Myocyte (in vitro differentiated cells): ENCODE data around the gene PAK2. TPM values are rescaled to one million over a fixed set of nuclear protein-coding genes. Genes with fewer than 3 reads are reported as not detected.
"Not testable (repeated sequence)": the region's sequence is repeated elsewhere in the genome, so short reads cannot be mapped to it uniquely, and the experiment has no call there.

Experiments used
- DNase-seq: peaks from one replicate; pipeline ENCODE4 v3.0.0-alpha.2; 2012; ENCODE audit warnings: low read depth
- total RNA-seq: library from RNA; depleted of rRNA; stranded (reverse); fragments of >200 nt; gene quantifications from 2 replicates; pipeline ENCODE4 v1.2.3, GENCODE V29; 2014

The PAK2 gene
- total RNA-seq, 1 donor from 2014 or later = 44.5 TPM

DNA sequence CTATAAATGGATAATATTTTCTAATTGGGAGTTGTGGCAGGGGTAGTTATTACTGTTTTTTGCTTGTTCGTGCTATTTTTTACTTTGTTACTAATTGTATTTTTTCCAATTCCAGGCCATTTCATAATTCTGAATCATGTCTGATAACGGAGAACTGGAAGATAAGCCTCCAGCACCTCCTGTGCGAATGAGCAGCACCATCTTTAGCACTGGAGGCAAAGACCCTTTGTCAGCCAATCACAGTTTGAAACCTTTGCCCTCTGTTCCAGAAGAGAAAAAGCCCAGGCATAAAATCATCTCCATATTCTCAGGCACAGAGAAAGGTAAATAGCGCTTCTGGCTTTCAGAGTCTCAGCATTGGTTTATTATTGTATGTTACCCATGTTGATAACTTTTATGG is 42.9 kb downstream of the PAK2 start:
- no peak for DNase-seq

DNA sequence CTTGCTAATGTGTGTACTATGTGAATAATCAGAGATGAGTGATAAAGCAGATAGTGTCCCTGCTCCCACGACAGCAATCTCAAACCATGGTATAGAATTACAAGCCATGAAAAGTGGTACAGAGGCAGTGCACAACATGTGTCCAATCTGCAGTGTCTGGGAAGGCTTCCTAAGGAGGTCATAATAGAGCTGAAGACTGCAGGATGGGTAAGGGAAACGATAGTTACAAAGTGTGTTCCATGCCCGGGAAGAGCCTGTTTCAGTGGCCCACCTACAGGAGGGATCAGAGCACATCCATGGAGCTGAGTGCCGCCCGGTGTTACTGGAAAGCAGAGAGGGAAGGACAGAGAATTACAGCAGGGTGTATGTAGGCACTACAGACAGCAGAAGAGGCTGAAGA is 48.9 kb downstream of the PAK2 start:
- DNase-seq = no peak

DNA sequence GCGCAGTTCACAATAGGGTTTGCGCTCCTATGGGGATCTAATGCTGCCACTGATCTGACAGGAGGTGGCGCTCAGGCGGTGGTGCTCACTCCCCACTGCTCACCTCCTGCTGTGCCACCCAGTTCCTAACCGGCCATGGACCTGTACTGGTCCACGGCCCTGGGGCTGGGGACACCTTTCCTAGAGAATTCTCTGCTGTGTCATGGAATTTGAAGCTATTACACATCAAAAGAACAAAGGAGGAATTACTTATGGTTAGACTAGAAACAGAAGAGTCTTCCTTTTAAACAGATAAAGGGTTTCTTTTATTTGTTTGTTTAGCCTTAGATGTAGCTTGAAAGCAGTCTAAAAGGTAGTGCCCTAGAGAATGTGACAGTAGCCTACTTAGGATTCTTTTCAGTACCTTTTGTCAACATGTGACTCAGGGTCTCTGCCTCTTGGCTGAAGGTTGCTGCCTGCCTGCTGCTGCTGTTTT is 50.3 kb downstream of the PAK2 start:
- no peak for DNase-seq

DNA sequence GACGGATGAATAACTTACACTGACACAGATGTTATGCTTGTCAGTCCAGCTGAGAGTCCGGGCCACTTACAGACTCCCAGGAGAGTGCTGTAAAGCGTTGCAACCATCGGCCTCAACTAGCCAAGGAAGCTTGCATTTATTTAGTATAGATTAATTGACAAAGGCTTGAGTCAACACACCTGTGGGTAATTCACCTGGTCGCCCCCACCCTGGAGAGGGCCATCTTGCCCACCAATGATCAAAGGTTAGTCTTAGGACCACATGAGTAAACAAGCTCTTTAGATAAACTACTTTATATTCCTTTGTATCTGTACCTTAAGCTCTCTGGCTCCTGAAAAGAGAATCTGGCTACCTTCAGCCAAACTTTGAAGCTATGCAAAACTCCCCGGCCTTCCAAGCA is 51.0 kb downstream of the PAK2 start:
- no peak for DNase-seq

DNA sequence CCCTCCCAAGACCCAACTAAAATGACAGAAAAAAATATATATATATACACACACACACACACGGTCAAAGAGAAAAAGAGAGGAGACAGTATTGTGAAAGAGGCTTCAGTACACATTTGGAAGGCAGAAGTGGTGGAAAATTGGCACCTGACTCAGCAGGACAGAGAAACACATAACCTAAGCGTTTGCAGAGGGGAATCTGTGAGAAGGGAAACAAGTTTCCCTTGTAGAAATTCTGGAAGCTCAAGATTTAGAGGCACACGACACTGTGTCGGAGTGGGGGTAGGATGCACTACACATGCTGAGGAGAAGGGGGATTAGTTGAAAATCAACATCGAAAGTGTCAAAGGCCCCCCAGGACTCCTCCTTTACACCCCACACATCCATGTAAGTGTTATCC is 53.1 kb downstream of the PAK2 start:
- DNase-seq = no peak

DNA sequence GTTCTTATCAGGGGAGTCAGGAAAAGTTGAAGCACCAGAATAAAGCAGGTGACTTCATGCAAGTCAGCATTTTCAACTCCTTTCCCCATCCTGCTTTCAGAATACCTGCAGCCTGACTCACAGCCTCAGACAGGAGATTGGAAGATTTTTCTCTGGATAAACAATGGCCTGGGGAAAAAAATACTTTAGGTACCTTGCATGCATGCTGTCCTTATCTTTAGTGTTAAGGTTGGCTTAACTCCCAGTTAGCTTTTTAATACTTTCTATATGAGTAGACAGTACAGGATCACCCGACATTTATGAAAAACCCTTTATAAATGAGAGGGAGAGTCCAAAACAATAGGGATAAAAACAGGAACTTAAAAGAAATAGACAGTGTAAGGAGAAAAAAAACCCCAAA is 53.6 kb downstream of the PAK2 start:
- DNase-seq = no peak

DNA sequence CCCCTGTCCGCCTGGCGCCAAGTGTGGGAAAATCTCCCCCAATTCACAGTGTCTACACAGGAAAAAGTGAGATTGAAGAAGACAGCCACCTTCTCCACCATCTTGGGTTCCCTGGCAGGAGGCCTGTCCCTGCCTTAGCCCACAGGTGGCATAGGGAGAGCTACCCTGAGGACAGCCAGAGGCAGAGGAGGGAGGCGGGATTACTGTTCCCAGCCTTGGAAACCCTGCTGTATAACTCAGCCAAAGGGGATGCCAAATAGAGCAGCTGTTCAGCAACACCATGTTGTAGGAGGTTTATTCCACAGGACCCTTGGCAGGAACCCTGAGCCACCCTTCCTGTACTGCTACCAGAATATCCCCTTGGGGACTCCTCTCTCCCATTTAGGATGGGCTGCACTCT is 54.8 kb downstream of the PAK2 start:
- DNase-seq = peak; percentile 33

DNA sequence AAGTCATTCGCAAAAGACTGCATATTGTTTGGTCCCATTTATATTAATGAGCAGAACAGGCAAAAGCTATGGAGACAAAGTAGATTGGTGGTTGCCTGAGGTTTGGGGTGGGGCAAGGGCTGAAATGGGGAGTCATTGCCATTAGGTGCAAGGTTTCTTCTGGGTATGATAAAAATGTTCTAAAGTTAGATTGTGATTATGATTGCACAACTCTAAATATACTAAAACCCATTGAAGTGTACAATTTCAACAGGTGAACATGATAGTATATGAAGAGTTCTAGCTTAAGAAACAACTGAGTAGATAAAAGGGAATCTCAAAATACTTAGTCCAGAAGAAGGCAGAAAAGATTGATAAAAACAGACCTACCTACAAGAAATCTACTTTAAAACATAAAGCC is 56.7 kb downstream of the PAK2 start:
- DNase-seq = peak; percentile 39

DNA sequence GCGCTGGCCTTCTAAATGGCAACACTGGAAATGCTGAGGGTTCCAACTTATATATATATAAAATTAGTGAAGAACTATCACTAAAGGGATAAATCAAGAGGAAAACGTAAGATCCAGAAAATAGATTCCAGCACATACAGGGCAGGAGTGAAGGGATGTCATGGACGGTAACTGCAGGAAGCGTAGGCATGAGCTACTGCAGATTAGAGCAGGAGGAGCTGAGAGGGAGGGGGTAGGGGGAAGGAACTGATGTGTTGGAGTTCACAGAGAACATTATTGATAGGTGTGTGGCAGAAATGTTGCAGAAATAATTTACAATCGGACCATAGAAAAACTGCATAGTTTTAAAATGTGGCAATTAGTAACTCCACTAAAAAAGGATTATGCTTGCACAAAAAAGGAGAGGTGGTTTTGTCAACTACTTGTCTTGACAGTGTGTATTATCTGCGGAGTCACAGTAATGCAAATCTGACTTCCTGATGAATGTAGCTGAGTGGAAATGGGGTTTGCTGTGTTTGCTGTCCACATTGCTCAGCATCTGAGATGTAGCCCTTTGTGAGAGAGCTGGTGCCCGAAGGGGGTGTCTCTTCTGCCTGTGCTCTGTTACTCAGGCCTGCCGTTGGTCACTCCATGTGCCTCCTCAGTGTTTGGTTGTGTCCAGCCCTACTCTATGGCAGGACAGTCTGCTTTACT is 61.2 kb downstream of the PAK2 start:
- no peak for DNase-seq

DNA sequence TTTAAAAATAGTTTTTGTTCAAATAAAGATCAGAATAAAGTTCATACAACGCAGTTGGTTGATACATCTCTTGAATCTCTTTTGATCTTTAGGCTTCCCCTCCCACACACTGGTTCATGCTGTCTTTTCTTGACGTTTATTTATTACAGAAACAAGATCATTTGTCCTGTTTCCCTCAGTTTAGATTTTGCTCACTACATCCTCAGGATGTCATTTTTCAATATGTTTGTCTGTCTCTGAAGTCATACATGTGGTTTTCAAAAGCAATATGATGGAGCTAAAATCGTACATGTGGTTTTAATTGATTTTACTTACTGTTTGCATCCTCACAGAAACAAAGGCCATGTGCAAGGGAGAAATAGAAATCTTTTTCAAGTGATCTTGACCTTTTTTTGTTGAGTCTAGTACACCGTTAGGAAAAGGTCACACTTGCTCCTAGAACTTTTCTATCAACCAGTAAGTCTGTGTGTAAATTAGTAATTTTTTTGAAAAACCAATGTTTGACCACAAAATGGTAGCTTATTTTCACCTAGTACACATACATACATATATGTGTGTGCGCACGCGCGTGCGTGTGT is 64.3 kb downstream of the PAK2 start:
- no peak for DNase-seq

DNA sequence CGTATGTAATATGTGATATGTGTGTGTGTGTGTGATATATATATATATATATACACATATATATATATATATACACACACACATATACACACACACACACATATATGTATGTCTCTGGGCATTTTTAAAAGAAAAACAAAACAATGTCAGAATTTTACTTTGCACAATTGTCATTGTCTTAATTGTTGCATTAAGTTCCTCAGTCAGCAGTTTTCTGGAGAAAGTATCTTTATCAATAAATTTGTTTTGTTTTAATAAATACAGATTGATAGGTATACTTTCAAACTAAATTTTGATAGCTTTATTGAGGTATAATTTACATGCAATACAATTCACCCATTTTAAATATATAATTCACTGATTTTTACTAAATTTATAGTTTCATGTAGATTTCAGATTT is 65.1 kb downstream of the PAK2 start:
- DNase-seq = no peak

DNA sequence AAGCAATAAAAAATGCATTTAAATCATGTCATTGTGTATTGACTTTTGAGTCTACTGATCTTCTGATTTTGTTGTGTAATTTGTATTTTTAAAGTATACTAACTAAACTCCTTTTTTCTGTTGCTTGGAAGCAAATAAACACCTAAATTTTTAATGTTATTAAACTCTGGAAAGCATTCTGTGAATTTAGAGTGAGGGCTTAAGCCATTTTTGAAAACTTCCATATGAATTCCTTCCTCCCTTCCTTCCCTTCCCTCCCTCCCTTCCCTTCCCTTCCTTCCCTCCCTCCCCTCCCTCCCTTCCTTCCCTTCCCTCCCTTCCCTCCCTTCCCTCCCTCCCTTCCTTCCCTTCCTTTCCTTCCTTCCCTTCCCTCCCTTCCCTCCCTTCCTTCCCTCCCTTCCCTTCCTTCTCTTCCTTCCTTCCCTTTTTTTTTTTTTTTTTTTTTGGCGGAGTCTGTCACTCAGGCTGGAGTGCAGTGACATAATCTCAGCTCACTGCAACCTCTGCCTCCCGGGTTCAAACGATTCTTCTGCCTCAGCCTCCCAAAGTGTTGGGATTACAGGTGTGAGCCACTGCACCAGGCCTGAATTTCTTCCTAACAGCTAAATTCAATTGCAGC is 71.4 kb downstream of the PAK2 start:
- DNase-seq = no peak

DNA sequence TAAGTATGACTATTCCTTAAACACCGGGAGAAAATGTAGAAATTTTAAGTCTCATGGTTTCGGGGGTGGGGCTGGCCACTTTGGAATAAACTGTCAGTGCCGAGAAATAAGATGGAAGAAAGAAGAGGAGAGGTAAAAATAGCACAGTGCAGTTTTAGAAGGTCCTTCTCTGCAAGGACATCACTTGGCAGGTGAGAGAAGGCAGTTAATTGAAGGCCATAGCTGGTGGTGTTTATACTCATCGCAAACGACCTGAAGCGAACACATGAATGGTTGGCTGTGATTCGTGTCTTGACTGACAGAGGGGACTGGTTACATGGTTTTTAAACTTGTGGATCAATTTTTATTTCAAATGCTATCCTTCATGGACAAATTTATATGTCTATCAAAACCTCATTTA is 73.2 kb downstream of the PAK2 start:
- DNase-seq = no peak

DNA sequence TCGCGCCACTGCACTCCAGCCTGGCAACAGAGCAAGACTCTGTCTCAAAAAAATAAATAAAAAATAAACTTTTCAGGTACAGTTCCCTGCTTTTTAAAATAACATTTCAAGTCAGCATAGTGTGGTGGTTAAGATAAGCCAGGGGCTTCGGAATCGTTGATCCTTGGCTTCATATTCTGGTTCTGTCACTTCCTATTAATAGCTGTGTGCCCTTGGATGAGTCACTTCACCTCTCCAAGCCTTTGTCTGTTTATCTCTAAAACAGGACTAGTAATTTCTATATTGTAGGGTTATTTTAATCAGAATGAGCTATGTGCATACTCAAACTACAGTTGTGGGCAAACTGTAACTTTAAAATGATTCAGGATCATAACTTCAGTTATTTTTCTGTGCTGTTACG is 74.2 kb downstream of the PAK2 start:
- peak; percentile 65 for DNase-seq

DNA sequence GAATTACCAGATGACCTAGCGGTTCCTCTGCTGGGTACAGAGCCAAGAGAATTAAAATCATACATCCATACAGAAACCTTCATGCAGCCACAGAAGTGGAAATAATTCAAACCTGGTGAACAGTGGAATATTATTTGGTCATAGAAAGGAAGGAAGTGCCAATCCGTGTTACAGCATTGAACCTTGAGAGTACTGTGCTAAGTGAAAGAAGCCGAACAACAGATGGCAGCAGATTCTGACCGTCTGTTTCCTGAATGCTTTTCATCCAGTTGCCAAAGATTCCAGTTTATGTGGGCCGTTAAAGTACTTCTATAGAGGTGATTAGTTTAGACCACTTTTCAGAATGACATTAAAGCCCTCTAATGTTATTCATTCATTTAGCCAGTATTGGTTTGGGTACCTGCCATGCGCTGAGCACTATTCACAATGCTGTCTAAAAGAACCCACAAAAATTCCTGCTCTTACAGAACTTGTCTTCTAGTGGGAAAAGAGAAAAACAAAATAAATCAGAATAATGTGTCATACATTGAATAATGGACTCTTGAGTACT is 82.2 kb downstream of the PAK2 start:
- DNase-seq = no peak

DNA sequence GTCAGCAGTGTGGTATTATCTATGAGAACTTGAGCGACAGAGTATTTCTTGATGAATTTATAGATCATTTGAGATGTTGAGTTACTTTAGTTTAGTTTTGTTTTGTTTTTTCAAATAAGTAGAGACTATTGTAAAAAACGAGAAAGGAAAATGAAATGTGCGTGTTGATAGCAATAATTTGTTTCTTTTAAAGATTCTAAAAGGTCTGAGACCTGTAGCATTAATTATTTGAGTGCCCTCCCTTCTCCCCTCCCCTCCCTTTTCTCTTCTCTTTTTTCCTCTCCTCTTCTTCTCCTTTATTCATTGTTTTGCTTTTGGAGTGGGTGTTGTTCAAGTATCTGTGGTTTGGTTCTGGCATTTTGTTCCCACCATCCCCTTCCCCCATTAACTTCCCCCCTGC is 90.0 kb downstream of the PAK2 start:
- DNase-seq = not testable (repeated sequence)

DNA sequence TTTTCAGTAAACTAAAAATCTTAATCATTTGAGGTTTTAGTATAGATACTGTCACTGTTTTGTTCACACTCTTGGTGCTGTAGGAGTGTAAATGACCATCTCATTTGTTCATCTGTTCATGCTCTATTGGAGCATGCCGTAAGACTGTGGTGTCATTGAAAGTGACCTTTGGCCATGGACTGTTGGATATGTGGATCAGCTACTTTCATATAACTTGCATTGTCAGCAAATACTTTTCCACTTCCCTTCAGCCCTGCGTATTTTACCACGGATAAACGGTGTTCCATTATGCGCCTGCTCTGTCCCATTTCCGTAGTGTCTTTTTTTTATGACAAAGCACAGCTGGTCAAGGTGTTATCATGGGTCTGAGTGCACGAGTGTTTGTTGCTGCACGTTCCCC is 95.4 kb downstream of the PAK2 start:
- DNase-seq = no peak

DNA sequence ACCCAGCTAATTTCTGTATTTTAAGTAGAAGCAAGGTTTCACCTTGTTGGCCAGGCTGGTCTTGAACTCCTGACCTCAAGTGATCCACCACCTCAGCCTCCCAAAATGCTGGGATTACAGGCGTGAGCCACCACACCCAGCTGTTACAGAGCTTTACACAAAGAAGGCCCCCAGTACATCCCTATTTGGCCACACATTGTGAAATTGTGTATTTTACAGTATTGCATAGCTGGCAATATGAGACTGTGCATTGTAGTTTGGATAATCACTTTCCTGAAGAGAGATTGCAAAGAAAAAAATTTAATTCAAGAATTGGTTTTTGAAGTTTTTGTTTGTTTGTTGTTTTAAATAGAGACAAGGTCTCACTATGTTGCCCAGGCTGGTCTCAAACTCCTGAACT is 97.0 kb downstream of the PAK2 start:
- not testable (repeated sequence) for DNase-seq

DNA sequence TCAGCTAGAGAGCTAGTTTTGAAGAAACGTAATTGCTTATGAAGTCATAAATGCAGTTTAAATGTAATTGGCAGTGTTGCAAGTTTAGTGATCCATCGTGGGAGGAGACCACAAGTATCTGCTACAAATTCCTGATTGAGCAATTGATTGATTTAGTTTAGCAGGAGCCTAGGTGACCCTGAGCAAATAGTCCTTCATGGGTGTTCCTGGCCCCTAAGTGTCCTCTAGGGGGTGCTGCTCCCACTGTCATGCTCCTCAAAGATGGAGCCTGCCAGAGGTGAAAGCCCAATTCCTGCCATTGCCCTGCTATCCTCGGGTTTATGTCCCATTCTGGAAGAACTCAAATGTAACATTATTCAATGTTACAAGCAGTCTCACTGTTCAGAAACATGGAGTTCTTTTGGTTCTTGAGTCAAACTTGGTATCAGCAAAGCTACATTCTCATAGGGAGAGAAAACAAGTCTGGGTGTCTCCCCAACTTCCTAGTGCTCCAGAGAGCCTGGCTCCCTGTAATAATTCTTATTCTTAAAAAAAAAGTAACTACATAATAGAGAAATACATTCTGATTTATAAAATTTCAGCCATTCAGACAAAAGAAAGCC is 98.3 kb downstream of the PAK2 start:
- DNase-seq = peak; percentile 72

DNA sequence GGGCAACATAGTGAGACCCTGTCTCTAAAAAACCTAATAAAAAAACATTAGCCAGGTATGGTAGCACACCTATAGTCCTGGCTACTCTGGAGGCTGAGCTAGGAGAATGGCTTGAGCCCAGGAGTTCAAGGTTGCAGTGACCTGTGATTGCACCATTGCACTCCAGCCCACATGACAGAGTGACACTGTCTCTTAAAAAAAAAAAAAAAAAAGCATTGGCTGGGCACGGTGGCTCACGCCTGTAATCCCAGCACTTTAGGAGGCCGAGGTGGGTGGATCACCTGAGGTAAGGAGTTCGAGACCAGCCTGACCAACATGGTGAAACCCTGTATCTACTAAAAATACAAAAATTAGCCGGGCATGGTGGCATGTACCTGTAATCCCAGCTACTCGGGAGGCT is 99.7 kb downstream of the PAK2 start:
- not testable (repeated sequence) for DNase-seq

DNA sequence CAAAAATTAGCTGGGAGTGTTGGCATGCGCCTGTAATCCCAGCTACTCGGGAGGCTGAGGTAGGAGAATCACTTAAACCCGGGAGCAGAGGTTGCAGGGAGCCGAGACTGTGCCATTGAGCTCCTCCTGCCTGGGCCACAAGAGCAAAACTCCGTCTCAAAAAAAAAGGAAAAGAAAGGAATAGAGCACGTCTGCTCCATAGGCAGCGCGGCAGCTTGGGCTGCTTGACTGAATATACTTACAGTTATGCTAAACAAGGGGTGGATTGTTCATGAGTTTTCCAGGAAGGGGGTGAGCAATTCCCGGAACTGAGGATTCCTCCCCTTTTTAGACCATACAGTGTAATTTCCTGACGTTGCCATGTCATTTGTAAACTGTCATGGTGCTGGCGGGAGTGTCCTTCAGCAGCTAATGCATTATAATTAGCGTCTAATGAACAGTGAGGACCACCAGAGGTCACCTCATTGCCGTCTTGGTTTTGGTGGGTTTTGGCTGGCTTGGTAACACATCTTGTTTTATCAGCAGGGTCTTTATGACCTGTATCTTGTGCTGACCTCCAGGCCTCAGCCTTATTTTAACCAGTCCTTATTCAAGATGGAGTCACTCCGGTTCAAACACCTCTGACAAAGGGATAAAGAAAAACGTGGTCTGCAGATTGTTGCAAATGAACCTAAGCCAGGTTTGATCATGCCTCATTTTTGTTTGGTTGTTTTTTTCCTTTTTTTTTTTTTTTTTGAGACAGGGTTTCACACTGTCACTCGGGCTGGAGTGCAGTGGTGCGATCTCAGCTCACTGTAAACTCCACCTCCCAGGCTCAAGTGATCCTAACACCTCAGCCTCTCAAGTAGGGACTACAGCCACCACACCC is 103.1 kb downstream of the PAK2 start:
- DNase-seq = no peak
